Aorta (tissue), 5 donors: ENCODE results near the gene KRT7. TPM values are rescaled to one million over a fixed set of nuclear protein-coding genes. Genes with fewer than 3 reads are reported as not detected.
"Not testable (repeated sequence)": the region's sequence is repeated elsewhere in the genome, so short reads cannot be mapped to it uniquely, and the experiment has no call there.

ENCODE experiments used
- ATAC-seq: fragments of 200-7000 bp; cut with Tn5 transposase; one replicate; pipeline ENCODE4 v1.9.1; 2022; ENCODE audit warnings: moderate library complexity; ENCODE audit not compliant: low FRiP score
- DNase-seq, 2 donors: peaks; one replicate each; pipeline ENCODE4 v3.0.0-alpha.2; 2020
- H3K27ac ChIP-seq, 2 donors: one replicate each; pipeline ENCODE4 v1.5.1; 2013; ENCODE audit warnings: low read length in 2 of 2, mild to moderate bottlenecking in 2 of 2, moderate library complexity in 2 of 2, control low read depth in 1 of 2, inconsistent platforms in 1 of 2, low read depth in 1 of 2
- H3K27me3 ChIP-seq, 2 donors: one replicate each; pipeline ENCODE4 v1.6.1; 2013; ENCODE audit warnings: control low read depth in 1 of 2, low read length in 1 of 2, mild to moderate bottlenecking in 1 of 2, moderate library complexity in 1 of 2; ENCODE audit not compliant: insufficient read depth in 2 of 2, control insufficient read depth in 1 of 2
- H3K36me3 ChIP-seq, 2 donors: one replicate each; pipeline ENCODE4 v1.6.1; 2013; ENCODE audit warnings: control low read depth in 1 of 2, low read length in 1 of 2, mild to moderate bottlenecking in 1 of 2; ENCODE audit not compliant: insufficient read depth in 2 of 2, control insufficient read depth in 1 of 2
- H3K4me1 ChIP-seq, 2 donors: one replicate each; pipeline ENCODE4 v1.6.1; 2013; ENCODE audit warnings: low read length in 2 of 2, control low read depth in 1 of 2, mild to moderate bottlenecking in 1 of 2, moderate library complexity in 1 of 2; ENCODE audit not compliant: insufficient read depth in 2 of 2, control insufficient read depth in 1 of 2
- H3K4me3 ChIP-seq, 2 donors: one replicate each; pipeline ENCODE4 v1.5.1; 2013; ENCODE audit warnings: low read length in 2 of 2, control low read depth in 1 of 2, mild to moderate bottlenecking in 1 of 2
- H3K9me3 ChIP-seq: one replicate; pipeline ENCODE4 v1.6.1; 2013; ENCODE audit warnings: mild to moderate bottlenecking, low read length; ENCODE audit not compliant: control insufficient read depth
- WGBS, 2 donors: extraction: QIAGEN DNeasy Blood & Tissue Kit; methylation state at CpG; one replicate each; pipeline ENCODE4 v1.1.7; 2013; 5-methylcytosine and 5-hydroxymethylcytosine counted together
- intact Hi-C, 2 donors: fragments of 100-400 bp; cut with DNase I; formaldehyde crosslinking; loops; one replicate each; pipeline versions ENCODE4 v1.14.2 to v1.15.0; 2022
- polyA plus RNA-seq, 2 donors: library from polyadenylated mRNA; stranded (reverse); fragments of 200-250 nt; gene quantifications; one replicate each; pipeline ENCODE4 v1.2.3, GENCODE V29; 2013
- total RNA-seq, 2 donors: library from RNA; stranded (reverse); fragmentation: NEBNext Ultra II Directional; extraction: Animal tissue kit (Norgen Biotek cat#: 25700); gene quantifications; one replicate each; pipeline ENCODE4 v1.2.1, GENCODE V29; 2021
- donor health status: healthy with polysubstance abuse.
- donor health status: Bipolar disorder and iron deficiency.
- donor health status: DM: no; HTN: no; CAD: no.
- donor health status: DM: no; HTN: no; CAD: no.
- donor health status: DM: yes; HTN: yes; CAD: no.

Gene KRT7
- total and polyA plus RNA-seq, 4 donors, result 8.7 to 110 (median 50.0) TPM

GRCh38 chr12:52248541-52249461 lies 15.8 kb downstream of the KRT7 start:
- intact Hi-C loops, result no loop called here
- DNase-seq (peak; percentile 91 to 92), ATAC-seq (peak; percentile 51)
- no peaks in the 10 kb centered on the region for H3K27me3 ChIP-seq
- H3K4me3 ChIP-seq, result no peak overlapping the region
- WGBS, 2 donors, result 59 to 62% methylated on average over 18 of the region's 18 CpGs
- H3K9me3 ChIP-seq, result no peaks in the 10 kb centered on the region
- peak overlapping the region; percentile 16 to 73 for H3K27ac ChIP-seq
- no peaks in the 10 kb centered on the region for H3K36me3 ChIP-seq
- H3K4me1 ChIP-seq, result no peaks in the 10 kb centered on the region

GRCh38 chr12:52249511-52250047 lies 16.5 kb downstream of the KRT7 start:
- Histone ChIP-seq H3K4me3 (no peak overlapping the region), H3K36me3 (no peaks in the 10 kb centered on the region), H3K27ac (peak overlapping the region in 1 of 2 donors; percentile 65), H3K27me3 (no peaks in the 10 kb centered on the region), H3K9me3 (no peaks in the 10 kb centered on the region), H3K4me1 (no peaks in the 10 kb centered on the region)
- intact Hi-C loops, result no loop called here
- DNase-seq, result no peak
- 82 to 83% methylated on average over 2 of the region's 2 CpGs for WGBS, 2 donors
- ATAC-seq, result no peak

GRCh38 chr12:52250048-52250990 lies 17.3 kb downstream of the KRT7 start:
- Histone ChIP-seq H3K4me1 (no peaks in the 10 kb centered on the region), H3K27ac (no peak overlapping the region), H3K27me3 (no peaks in the 10 kb centered on the region), H3K4me3 (no peak overlapping the region), H3K36me3 (no peaks in the 10 kb centered on the region), H3K9me3 (no peaks in the 10 kb centered on the region)
- no peak for ATAC-seq
- peak in 1 of 2 donors; percentile 68 for DNase-seq
- intact Hi-C loops, result no loop called here
- WGBS, 2 donors, result 83 to 85% methylated on average over 37 to 52 of the region's 52 CpGs

GRCh38 chr12:52251367-52252051 lies 18.5 kb downstream of the KRT7 start:
- no peak overlapping the region for H3K4me3 ChIP-seq
- H3K36me3 ChIP-seq, result no peaks in the 10 kb centered on the region
- H3K9me3 ChIP-seq, result no peaks in the 10 kb centered on the region
- intact Hi-C loops, result no loop called here
- ATAC-seq (no peak), DNase-seq (peak in 1 of 2 donors; percentile 1)
- no peaks in the 10 kb centered on the region for H3K4me1 ChIP-seq
- H3K27ac ChIP-seq, result no peak overlapping the region
- H3K27me3 ChIP-seq, result no peaks in the 10 kb centered on the region
- 60 to 70% methylated on average over 9 of the region's 9 CpGs for WGBS, 2 donors

- H3K4me3 ChIP-seq, ATAC-seq, H3K27me3 ChIP-seq, H3K36me3 ChIP-seq, H3K9me3 ChIP-seq, H3K27ac ChIP-seq, intact Hi-C loops, H3K4me1 ChIP-seq: not testable (repeated sequence)
- 97 to 98% methylated on average over 8 of the region's 8 CpGs for WGBS, 2 donors
- peak in 1 of 2 donors; percentile 51 for DNase-seq
These were observed 19.2 kb downstream of the KRT7 start for GRCh38 chr12:52252175-52252615.

GRCh38 chr12:52252728-52253343 lies 19.8 kb downstream of the KRT7 start:
- intact Hi-C loops, result no loop called here
- no peak for ATAC-seq
- WGBS, 2 donors, result 99 to 100% methylated on average over 11 of the region's 11 CpGs
- DNase-seq, result peak in 1 of 2 donors; percentile 40
- no peak overlapping the region for H3K4me3 ChIP-seq
- no peaks in the 10 kb centered on the region for H3K9me3 ChIP-seq
- H3K27ac ChIP-seq, result no peak overlapping the region
- H3K27me3 ChIP-seq, result no peaks in the 10 kb centered on the region
- no peaks in the 10 kb centered on the region for H3K4me1 ChIP-seq
- H3K36me3 ChIP-seq, result no peaks in the 10 kb centered on the region

GRCh38 chr12:52253391-52254179 lies 20.5 kb downstream of the KRT7 start:
- 93 to 98% methylated on average over 14 of the region's 14 CpGs for WGBS, 2 donors
- Histone ChIP-seq H3K4me3 (no peak overlapping the region), H3K9me3 (no peaks in the 10 kb centered on the region), H3K27ac (no peak overlapping the region), H3K4me1 (no peaks in the 10 kb centered on the region), H3K36me3 (no peaks in the 10 kb centered on the region), H3K27me3 (no peaks in the 10 kb centered on the region)
- intact Hi-C loops, result no loop called here
- no peak for ATAC-seq
- peak in 1 of 2 donors; percentile 62 for DNase-seq
